ACC112 (cell line): ENCODE measurements around the gene TTC39A.
"Not testable (repeated sequence)": the region's sequence is repeated elsewhere in the genome, so short reads cannot be mapped to it uniquely, and the experiment has no call there.

Experiments
- H2AFZ ChIP-seq: fragments of 200-600 bp; sonication (generic); one replicate; pipeline ENCODE4 v1.6.0; 2017; ENCODE audit warnings: antibody characterized with exemption, low read length; ENCODE audit not compliant: unreplicated experiment
- H3K27ac ChIP-seq: fragments of 200-600 bp; sonication (generic); 2 replicates; pipeline ENCODE4 v1.5.1; 2014; ENCODE audit warnings: low read depth, mild to moderate bottlenecking, antibody characterized with exemption, low read length, moderate library complexity
- H3K27me3 ChIP-seq: fragments of 200-600 bp; sonication (generic); 2 replicates; pipeline ENCODE4 v1.6.1; 2014; ENCODE audit warnings: mild to moderate bottlenecking, antibody characterized with exemption, low read length, moderate library complexity, mixed read lengths; ENCODE audit not compliant: insufficient read depth
- H3K36me3 ChIP-seq: fragments of 200-600 bp; sonication (generic); 2 replicates; pipeline ENCODE4 v1.6.1; 2016; ENCODE audit warnings: mild to moderate bottlenecking, antibody characterized with exemption, low read length, moderate library complexity, mixed read lengths; ENCODE audit not compliant: insufficient read depth
- H3K4me1 ChIP-seq: fragments of 200-600 bp; sonication (generic); one replicate; pipeline ENCODE4 v1.6.1; 2016; ENCODE audit warnings: low read length, mixed read lengths; ENCODE audit not compliant: insufficient read depth, unreplicated experiment, control insufficient read depth
- H3K4me3 ChIP-seq: fragments of 200-600 bp; sonication (generic); 2 replicates; pipeline ENCODE4 v1.5.1; 2014; ENCODE audit warnings: mild to moderate bottlenecking, low read depth, low read length
- H3K79me2 ChIP-seq: fragments of 200-600 bp; sonication (generic); one replicate; pipeline ENCODE4 v1.6.0; 2016; ENCODE audit warnings: low read length; ENCODE audit not compliant: control insufficient read depth, unreplicated experiment, insufficient read depth

The TTC39A gene

GRCh38 chr1:51325011-51325385, 5.4 kb downstream of the TTC39A start:
- H2AFZ ChIP-seq, H3K27ac ChIP-seq, H3K27me3 ChIP-seq, H3K79me2 ChIP-seq, H3K4me1 ChIP-seq, H3K36me3 ChIP-seq, H3K4me3 ChIP-seq: not testable (repeated sequence)

GRCh38 chr1:51324251-51325010, 5.9 kb downstream of the TTC39A start:
- Histone ChIP-seq H2AFZ (no peak overlapping the region), H3K79me2 (no peaks in the 10 kb centered on the region), H3K4me3 (no peak overlapping the region), H3K36me3 (no peaks in the 10 kb centered on the region), H3K4me1 (peaks cover 5% of the 10 kb centered on the region), H3K27ac (no peak overlapping the region), H3K27me3 (no peaks in the 10 kb centered on the region)

- no peaks in the 10 kb centered on the region for H3K79me2 ChIP-seq
- no peaks in the 10 kb centered on the region for H3K36me3 ChIP-seq
- no peak overlapping the region for H3K27ac ChIP-seq
- no peaks in the 10 kb centered on the region for H3K27me3 ChIP-seq
- H3K4me3 ChIP-seq: no peak overlapping the region
- no peak overlapping the region for H2AFZ ChIP-seq
- H3K4me1 ChIP-seq: peaks cover 1% of the 10 kb centered on the region
Measured at GRCh38 chr1:51323778-51324177, 6.6 kb downstream of the TTC39A start.

GRCh38 chr1:51322417-51323101, 7.8 kb downstream of the TTC39A start:
- H3K36me3 ChIP-seq: no peaks in the 10 kb centered on the region
- no peak overlapping the region for H3K27ac ChIP-seq
- no peaks in the 10 kb centered on the region for H3K79me2 ChIP-seq
- H3K4me3 ChIP-seq: no peak overlapping the region
- H2AFZ ChIP-seq: no peak overlapping the region
- no peaks in the 10 kb centered on the region for H3K4me1 ChIP-seq
- H3K27me3 ChIP-seq: no peaks in the 10 kb centered on the region

GRCh38 chr1:51321924-51322280, 8.5 kb downstream of the TTC39A start:
- H2AFZ ChIP-seq: no peak overlapping the region
- H3K79me2 ChIP-seq: no peaks in the 10 kb centered on the region
- H3K27ac ChIP-seq: no peak overlapping the region
- H3K36me3 ChIP-seq: no peaks in the 10 kb centered on the region
- no peaks in the 10 kb centered on the region for H3K27me3 ChIP-seq
- no peak overlapping the region for H3K4me3 ChIP-seq
- no peaks in the 10 kb centered on the region for H3K4me1 ChIP-seq

- no peaks in the 10 kb centered on the region for H3K79me2 ChIP-seq
- no peak overlapping the region for H3K27ac ChIP-seq
- no peak overlapping the region for H2AFZ ChIP-seq
- no peaks in the 10 kb centered on the region for H3K27me3 ChIP-seq
- no peaks in the 10 kb centered on the region for H3K4me1 ChIP-seq
- H3K4me3 ChIP-seq: no peak overlapping the region
- H3K36me3 ChIP-seq: no peaks in the 10 kb centered on the region
Measured at GRCh38 chr1:51320967-51321923, 9.1 kb downstream of the TTC39A start.

GRCh38 chr1:51317798-51318197, 12.6 kb downstream of the TTC39A start:
- Histone ChIP-seq H3K4me1 (peaks cover 17% of the 10 kb centered on the region), H3K36me3 (no peaks in the 10 kb centered on the region), H3K27ac (no peak overlapping the region), H3K27me3 (no peaks in the 10 kb centered on the region), H2AFZ (no peak overlapping the region), H3K79me2 (no peaks in the 10 kb centered on the region), H3K4me3 (no peak overlapping the region)

- Histone ChIP-seq H2AFZ (no peak overlapping the region), H3K4me1 (peaks cover 17% of the 10 kb centered on the region), H3K4me3 (no peak overlapping the region), H3K27ac (no peak overlapping the region), H3K27me3 (no peaks in the 10 kb centered on the region), H3K79me2 (no peaks in the 10 kb centered on the region), H3K36me3 (no peaks in the 10 kb centered on the region)
Measured at GRCh38 chr1:51316846-51317120, 13.6 kb downstream of the TTC39A start.

- no peaks in the 10 kb centered on the region for H3K27me3 ChIP-seq
- peaks cover 17% of the 10 kb centered on the region for H3K4me1 ChIP-seq
- H3K4me3 ChIP-seq: no peak overlapping the region
- H3K36me3 ChIP-seq: no peaks in the 10 kb centered on the region
- H3K79me2 ChIP-seq: no peaks in the 10 kb centered on the region
- no peak overlapping the region for H3K27ac ChIP-seq
- no peak overlapping the region for H2AFZ ChIP-seq
Measured at GRCh38 chr1:51316113-51316845, 14.1 kb downstream of the TTC39A start.

GRCh38 chr1:51314974-51315373, 15.4 kb downstream of the TTC39A start:
- H3K27me3 ChIP-seq: no peaks in the 10 kb centered on the region
- H3K4me1 ChIP-seq: peaks cover 17% of the 10 kb centered on the region
- no peaks in the 10 kb centered on the region for H3K36me3 ChIP-seq
- H3K79me2 ChIP-seq: no peaks in the 10 kb centered on the region
- H3K4me3 ChIP-seq: no peak overlapping the region
- H2AFZ ChIP-seq: no peak overlapping the region
- H3K27ac ChIP-seq: peak overlapping the region; percentile 92; the same call in 1 of the 2 replicates
